Femur (tissue), 1 donor: ENCODE results near the gene TEX54.

ENCODE experiments used
- DNase-seq: peaks from one replicate; pipeline ENCODE4 v3.0.0-alpha.2; 2017

Gene TEX54

GRCh38 chr11:62786318-62787004, 46.2 kb downstream of the TEX54 start:
- DNase-seq = peak; percentile 93

- DNase-seq = no peak
Observed at GRCh38 chr11:62782753-62783152, 49.9 kb downstream of the TEX54 start.
